A549 (cell line): ENCODE results near the gene SERINC3. TPM values are rescaled to one million over a fixed set of nuclear protein-coding genes. Genes with fewer than 3 reads are reported as not detected.

Experiments
- ATAC-seq, 2 experiments: fragments of 200-7000 bp in 1 of 2; fragments of >200 bp in 1 of 2; cut with Nextera tagmentation in 1 of 2; cut with Tn5 transposase in 1 of 2; 3 replicates each; pipeline versions ENCODE4 v1.8.0 to v1.9.1; 2018 to 2020; ENCODE audit warnings: mild to moderate bottlenecking in 1 of 2, moderate library complexity in 1 of 2
- CTCF ChIA-PET: fragments of 300-600 bp; sonication (Branson Sonifier 250); formaldehyde crosslinking; extraction: SDS; loops from one replicate; lab custom pipeline; 2021; ENCODE audit warnings: antibody characterized with exemption, inconsistent platforms; lab: Yijun Ruan, JAX
- POLR2A ChIA-PET: fragments of 350-600 bp; formaldehyde crosslinking; extraction: SDS; loops from one replicate; lab custom pipeline; 2021; ENCODE audit warnings: antibody characterized with exemption, inconsistent platforms; lab: Yijun Ruan, JAX
- DNase-seq, 2 experiments: peaks; one replicate each; pipeline versions ENCODE4 v3.0.0 to v3.0.0-alpha.2; 2011 to 2016; ENCODE audit warnings: low read depth in 1 of 2, low spot score in 1 of 2
- FAIRE-seq: peaks from 2 replicates; lab custom pipeline; 2011; peaks lifted over from hg19 to GRCh38; lab: Jason Lieb, UNC
- H3K27ac ChIP-seq, 2 experiments: fragments of >200 bp; sonication (Bioruptor Twin); formaldehyde crosslinking; 3 replicates each; pipeline ENCODE4 v1.5.1; 2016 to 2017
- H3K4me1 ChIP-seq: fragments of >200 bp; sonication (Bioruptor Twin); formaldehyde crosslinking; 3 replicates; pipeline ENCODE4 v1.6.1; 2016
- H3K4me2 ChIP-seq: fragments of >200 bp; sonication (Bioruptor Twin); formaldehyde crosslinking; 3 replicates; pipeline ENCODE4 v1.6.1; 2016
- H3K4me3 ChIP-seq: fragments of >200 bp; sonication (Bioruptor Twin); formaldehyde crosslinking; 3 replicates; pipeline ENCODE4 v1.5.1; 2016
- H3K9me3 ChIP-seq: fragments of >200 bp; sonication (Bioruptor Twin); formaldehyde crosslinking; 3 replicates; pipeline ENCODE4 v1.6.1; 2016
- ATOH8 ChIP-seq: fragments of 250-450 bp; sonication (Bioruptor Pico); IDR thresholded peaks from 2 replicates; pipeline ENCODE4 v1.5.0; 2020; ENCODE audit warnings: low read depth, mild to moderate bottlenecking, moderate library complexity
- BCL3 ChIP-seq: fragments of >200 bp; sonication (Bioruptor Twin); formaldehyde crosslinking; IDR thresholded peaks from 3 replicates; pipeline ENCODE4 v1.6.1; 2016
- CHD4 ChIP-seq: fragments of 200-600 bp; sonication (generic); IDR thresholded peaks from 2 replicates; pipeline ENCODE4 v1.6.1; 2016; ENCODE audit warnings: antibody characterized with exemption, mild to moderate bottlenecking, borderline replicate concordance
- CTCF ChIP-seq: fragments of >200 bp; sonication (Bioruptor Twin); formaldehyde crosslinking; IDR thresholded peaks from 3 replicates; pipeline ENCODE4 v1.5.1; 2016
- EHF ChIP-seq: fragments of 250-450 bp; sonication (Bioruptor Pico); IDR thresholded peaks from 2 replicates; pipeline ENCODE4 v1.5.0; 2020; ENCODE audit warnings: mild to moderate bottlenecking
- EHMT2 ChIP-seq: fragments of 200-600 bp; sonication (generic); IDR thresholded peaks from 2 replicates; pipeline ENCODE4 v1.6.1; 2016; ENCODE audit warnings: antibody characterized with exemption, low read depth, mild to moderate bottlenecking, moderate library complexity
- EP300 ChIP-seq, 2 experiments: fragments of >200 bp; sonication (Bioruptor Twin); formaldehyde crosslinking; IDR thresholded peaks; 2 replicates in 1 of 2; 3 replicates in 1 of 2; pipeline ENCODE4 v1.6.1; 2016 to 2017
- FOSB ChIP-seq: fragments of 250-450 bp; sonication (Bioruptor Pico); IDR thresholded peaks from 2 replicates; pipeline ENCODE4 v1.5.0; 2020; ENCODE audit warnings: mild to moderate bottlenecking, moderate library complexity
- FOSL2 ChIP-seq, 2 experiments: fragments of 450-650 bp in 1 of 2; fragments of >200 bp in 1 of 2; sonication (Bioruptor Twin) in 1 of 2; formaldehyde crosslinking; IDR thresholded peaks; 2 replicates each; pipeline versions ENCODE4 v1.5.0 to v1.6.1; 2016 to 2020; ENCODE audit warnings: mild to moderate bottlenecking in 1 of 2, moderate library complexity in 1 of 2
- FOXS1 ChIP-seq: fragments of 250-450 bp; sonication (Bioruptor Pico); IDR thresholded peaks from 2 replicates; pipeline ENCODE4 v1.5.0; 2020; ENCODE audit warnings: mild to moderate bottlenecking, moderate library complexity
- HOXB13 ChIP-seq: fragments of 250-450 bp; sonication (Bioruptor Pico); IDR thresholded peaks from 2 replicates; pipeline ENCODE4 v1.5.0; 2020; ENCODE audit warnings: low read depth, mild to moderate bottlenecking, moderate library complexity
- JUN ChIP-seq, 2 experiments: fragments of >200 bp; sonication (Bioruptor Twin); formaldehyde crosslinking; IDR thresholded peaks; 2 replicates in 1 of 2; 3 replicates in 1 of 2; pipeline ENCODE4 v1.6.1; 2016 to 2017
- KDM1A ChIP-seq: fragments of 200-600 bp; sonication (generic); IDR thresholded peaks from 2 replicates; pipeline ENCODE4 v1.6.1; 2016; ENCODE audit warnings: low read depth, mild to moderate bottlenecking
- KDM5A ChIP-seq: fragments of 200-600 bp; sonication (generic); IDR thresholded peaks from 2 replicates; pipeline ENCODE4 v1.6.1; 2016; ENCODE audit warnings: antibody characterized with exemption, mild to moderate bottlenecking
- MAFK ChIP-seq: fragments of 450-650 bp; IDR thresholded peaks from 2 replicates; pipeline ENCODE4 v1.6.1; 2014; ENCODE audit not compliant: partially characterized antibody
- MAX ChIP-seq: IDR thresholded peaks from 2 replicates; pipeline ENCODE4 v1.6.1; 2012
- MAZ ChIP-seq: fragments of 150-350 bp; IDR thresholded peaks from 2 replicates; pipeline ENCODE4 v1.6.1; 2014; ENCODE audit warnings: antibody characterized with exemption, low read depth, low read length, borderline replicate concordance
- NFE2L2 ChIP-seq: fragments of 150-350 bp; conservative IDR thresholded peaks from 2 replicates; pipeline ENCODE4 v1.6.1; 2014; ENCODE audit warnings: low read length
- NPAS2 ChIP-seq: fragments of 250-450 bp; sonication (Bioruptor Pico); IDR thresholded peaks from 2 replicates; pipeline ENCODE4 v1.8.0; 2022; ENCODE audit warnings: mild to moderate bottlenecking, moderate library complexity, borderline replicate concordance
- RAD21 ChIP-seq, 2 experiments: fragments of >200 bp in 1 of 2; sonication (Bioruptor Twin) in 1 of 2; formaldehyde crosslinking in 1 of 2; IDR thresholded peaks in 1 of 2; conservative IDR thresholded peaks in 1 of 2; 2 replicates in 1 of 2; 3 replicates in 1 of 2; pipeline ENCODE4 v1.6.1; 2012 to 2018; ENCODE audit warnings: inconsistent platforms in 1 of 2
- RARB ChIP-seq: fragments of 250-450 bp; sonication (Bioruptor Pico); IDR thresholded peaks from 2 replicates; pipeline ENCODE4 v1.8.0; 2021; ENCODE audit warnings: mild to moderate bottlenecking, moderate library complexity
- RFX5 ChIP-seq: fragments of 450-650 bp; IDR thresholded peaks from 2 replicates; pipeline ENCODE4 v1.7.1; 2014; ENCODE audit warnings: antibody characterized with exemption, mild to moderate bottlenecking, moderate library complexity
- RNF2 ChIP-seq: fragments of 200-600 bp; sonication (generic); IDR thresholded peaks from 2 replicates; pipeline ENCODE4 v1.6.1; 2016; ENCODE audit warnings: low read depth, mild to moderate bottlenecking, antibody characterized with exemption, moderate library complexity, borderline replicate concordance
- SREBF2 ChIP-seq: fragments of 450-650 bp; IDR thresholded peaks from 2 replicates; pipeline ENCODE4 v1.6.1; 2014; ENCODE audit warnings: mild to moderate bottlenecking, moderate library complexity
- ZC3H11A ChIP-seq: fragments of 450-650 bp; IDR thresholded peaks from 2 replicates; pipeline ENCODE4 v1.6.1; 2014; ENCODE audit warnings: antibody characterized with exemption, mild to moderate bottlenecking
- ZFP36 ChIP-seq: fragments of 450-650 bp; IDR thresholded peaks from 2 replicates; pipeline ENCODE4 v1.6.1; 2014; ENCODE audit warnings: borderline replicate concordance; ENCODE audit not compliant: partially characterized antibody
- ZSCAN20 ChIP-seq: fragments of 250-450 bp; sonication (Bioruptor Pico); IDR thresholded peaks from 2 replicates; pipeline ENCODE4 v1.8.0; 2022; ENCODE audit warnings: mild to moderate bottlenecking, moderate library complexity
- WGBS: methylation state at CpG from one replicate; pipeline ENCODE4 v1.1.6; 2017; ENCODE audit errors: missing lambda C conversion rate; 5-methylcytosine and 5-hydroxymethylcytosine counted together
- polyA plus RNA-seq, 4 experiments: library from polyadenylated mRNA; depleted of rRNA in 3 of 4; stranded (reverse); fragments of >200 nt; fragmentation: RNase III in 1 of 4; extraction: RNeasy Plus Mini Kit Qiagen cat#74134 plus additional on column Dnase treatment in 1 of 4; gene quantifications; 2 replicates in 3 of 4; 3 replicates in 1 of 4; pipeline ENCODE4 v1.2.3, GENCODE V29; 2011 to 2017

Gene SERINC3
- polyA plus RNA-seq, 2 of the 4 experiments (the other 2 are of a cell fraction): 62.9 to 159 TPM

GRCh38 chr20:44547419-44547818 lies 25.5 kb upstream of the SERINC3 start:
- no peak overlapping the region for H3K4me2 ChIP-seq
- TF ChIP-seq ZFP36 (no peak), RAD21 (conservative IDR thresholded peaks at IDR 0.05 in 1 of 2, IDR thresholded peaks at IDR 0.05 in 1 of 2) (no peak), ATOH8 (CRISPR knock-in tag) (no peak), NFE2L2 (no peak), EP300 (IDR thresholded peaks at IDR 0.05) (no peak), ZC3H11A (no peak)
- TF ChIP-seq, all 56 proteins: peak for 0
- no peak overlapping the region for H3K4me3 ChIP-seq
- H3K9me3 ChIP-seq: no peaks in the 10 kb centered on the region
- peaks cover 20% of the 10 kb centered on the region for H3K4me1 ChIP-seq
- WGBS: 94% methylated on average over 8 of the region's 8 CpGs
- DNase-seq: no peak
- ChIA-PET CTCF (interaction anchor here (1.4 to 3.9 kb wide), 2 partner anchors 12 to 62 kb away, joined by 4 to 13 read pairs; no protein-coding TSS in a partner anchor), POLR2A (no interaction called here)
- FAIRE-seq: no peak
- H3K27ac ChIP-seq: no peak overlapping the region
- ATAC-seq: no peak

- 93% methylated on average over 5 of the region's 5 CpGs for WGBS
- CTCF ChIA-PET: interaction anchor here (1.1 kb wide), 1 partner anchor 139 kb away, joined by 3 read pairs; no protein-coding TSS in a partner anchor
- TF ChIP-seq FOSL2 (IDR thresholded peaks at IDR 0.05) (no peak), FOSL2 (CRISPR knock-in tag; IDR thresholded peaks at IDR 0.05) (no peak), JUN (IDR thresholded peaks at IDR 0.05) (no peak), RNF2 (no peak), KDM1A (no peak)
- Histone ChIP-seq H3K4me3 (no peak overlapping the region), H3K27ac (no peak overlapping the region), H3K9me3 (no peaks in the 10 kb centered on the region), H3K4me1 (peaks cover 14% of the 10 kb centered on the region), H3K4me2 (no peak overlapping the region)
- no peak for ATAC-seq
- POLR2A ChIA-PET: no interaction called here
- no peak for FAIRE-seq
- no peak for DNase-seq
Observed at GRCh38 chr20:44544263-44544662, 22.4 kb upstream of the SERINC3 start.

- ChIA-PET POLR2A (no interaction called here), CTCF (interaction anchor here (0.8 kb wide), 1 partner anchor 43 kb away, joined by 3 read pairs; no protein-coding TSS in a partner anchor)
- ATAC-seq (no peak), FAIRE-seq (no peak), DNase-seq (no peak)
- H3K9me3 ChIP-seq: no peaks in the 10 kb centered on the region
- no peak overlapping the region for H3K4me2 ChIP-seq
- H3K27ac ChIP-seq: no peak overlapping the region
- WGBS: 76% methylated on average over 3 of the region's 3 CpGs
- H3K4me3 ChIP-seq: no peak overlapping the region
- peaks cover 4% of the 10 kb centered on the region for H3K4me1 ChIP-seq
- TF ChIP-seq HOXB13 (CRISPR knock-in tag): no peak
- TF ChIP-seq FOXS1 (CRISPR knock-in tag): no peak
- no peak for TF ChIP-seq NPAS2
- TF ChIP-seq FOSL2 (IDR thresholded peaks at IDR 0.05): no peak
- TF ChIP-seq FOSL2 (CRISPR knock-in tag; IDR thresholded peaks at IDR 0.05): no peak
Observed at GRCh38 chr20:44543358-44543757, 21.5 kb upstream of the SERINC3 start.

- Histone ChIP-seq H3K27ac (no peak overlapping the region), H3K4me2 (no peak overlapping the region), H3K4me3 (no peak overlapping the region), H3K4me1 (no peaks in the 10 kb centered on the region; the same call in 2 of the 3 replicates), H3K9me3 (no peaks in the 10 kb centered on the region)
- ChIA-PET POLR2A (no interaction called here), CTCF (interaction anchor here (0.8 to 1.1 kb wide), 3 partner anchors 9 to 100 kb away, joined by 3 to 4 read pairs (median 3); no protein-coding TSS in a partner anchor)
- FAIRE-seq (no peak), DNase-seq (no peak), ATAC-seq (no peak)
- 85% methylated on average over 1 of the region's 1 CpG for WGBS
- no peak for TF ChIP-seq MAZ
- no peak for TF ChIP-seq ZSCAN20 (CRISPR knock-in tag)
- TF ChIP-seq SREBF2: no peak
- TF ChIP-seq MAFK: no peak
- TF ChIP-seq CHD4: no peak
- no peak for TF ChIP-seq FOXS1 (CRISPR knock-in tag)
- TF ChIP-seq EHMT2: no peak
- TF ChIP-seq ZFP36: no peak
- no peak for TF ChIP-seq MAX
- TF ChIP-seq CTCF: no peak
- no peak for TF ChIP-seq EHF (CRISPR knock-in tag)
- TF ChIP-seq RARB (CRISPR knock-in tag): no peak
- TF ChIP-seq KDM5A: no peak
- no peak for TF ChIP-seq HOXB13 (CRISPR knock-in tag)
- no peak for TF ChIP-seq RNF2
- TF ChIP-seq FOSB (CRISPR knock-in tag): no peak
- TF ChIP-seq BCL3: no peak
- no peak for TF ChIP-seq RFX5
Observed at GRCh38 chr20:44542890-44543289, 21.0 kb upstream of the SERINC3 start.
